Measurements from ENCODE around the gene CLK2. TPM values are rescaled to one million over a fixed set of nuclear protein-coding genes. Genes with fewer than 3 reads are reported as not detected.

CLK2 gene
- total and polyA plus RNA-seq, 9 of the 15 experiments (the other 6 are each of a cell fraction or from before 2014, with no cell fraction given): 13.5 to 81.4 (median 39.6) TPM

- no peak for TF ChIP-seq MBD1 (CRISPR knock-in tag; IDR thresholded peaks at IDR 0.05)
- TF ChIP-seq DPF2 (IDR thresholded peaks at IDR 0.05): peak; percentile 89
- TF ChIP-seq CBFA2T2 (conservative IDR thresholded peaks at IDR 0.05): peak; percentile 60
- TF ChIP-seq HBP1 (CRISPR knock-in tag; IDR thresholded peaks at IDR 0.05): no peak
- TF ChIP-seq BHLHE40 (IDR thresholded peaks at IDR 0.05; ENCODE audit: low read length): 0 out of 2 replicates have a peak, but pooled peaks have one; percentile 7
- TF ChIP-seq NCOR1 (IDR thresholded peaks at IDR 0.05): peak; percentile 68
- TF ChIP-seq LEF1 (IDR thresholded peaks at IDR 0.05): peak; percentile 84
- TF ChIP-seq RCOR1 (IDR thresholded peaks at IDR 0.05; ENCODE audit: borderline replicate concordance in 1 of 2, low read depth in 2 of 2, low read length in 2 of 2): peak in 1 of 2 experiments; percentile 41; a peak in 1 of 4 replicates
- TF ChIP-seq POLR2A (conservative IDR thresholded peaks at IDR 0.05): peak; percentile 71; the same call in 1 of the 2 replicates
- TF ChIP-seq AFF4 (CRISPR knock-in tag; IDR thresholded peaks at IDR 0.05): 0 out of 2 replicates have a peak, but pooled peaks have one; percentile 34
- TF ChIP-seq HDGF (IDR thresholded peaks at IDR 0.05): no peak
- peak; percentile 22 for TF ChIP-seq CXXC5 (CRISPR knock-in tag; IDR thresholded peaks at IDR 0.05)
- TF ChIP-seq ZNF239 (CRISPR knock-in tag; IDR thresholded peaks at IDR 0.05): no peak
- TF ChIP-seq HDAC1 (IDR thresholded peaks at IDR 0.05): 0 out of 4 replicates have a peak, but pooled peaks of 1 of the 2 experiments have one; percentile 63
- peak; percentile 77 for TF ChIP-seq TCF3 (CRISPR knock-in tag; IDR thresholded peaks at IDR 0.05)
- TF ChIP-seq GABPB1 (CRISPR knock-in tag; IDR thresholded peaks at IDR 0.05): 0 out of 2 replicates have a peak, but pooled peaks have one; percentile 38
- peak; percentile 27 for TF ChIP-seq POLR2B (IDR thresholded peaks at IDR 0.05; ENCODE audit: low read depth, partially characterized antibody)
- no peak for TF ChIP-seq CHD1 (IDR thresholded peaks at IDR 0.05; ENCODE audit: low read length)
- no peak for TF ChIP-seq NUFIP1 (IDR thresholded peaks at IDR 0.05; ENCODE audit: partially characterized antibody)
- TF ChIP-seq YY1 (IDR thresholded peaks at IDR 0.05; ENCODE audit: borderline replicate concordance in 1 of 3, control insufficient read depth in 1 of 3, extremely low read depth in 1 of 3, insufficient read depth in 3 of 3, insufficient read length in 1 of 3, insufficient replicate concordance in 2 of 3, low read depth in 1 of 3, low read length in 2 of 3): no peak
- peak in 1 of 2 experiments; percentile 47; a peak in 1 of 4 replicates for TF ChIP-seq MNT (conservative IDR thresholded peaks at IDR 0.05)
Observed at GRCh38 chr1:155301342-155301841, 28.1 kb upstream of the CLK2 start, which contains the start of gene PKLR (continued).
